ENCODE results near the gene EDDM3A.

EDDM3A gene

GRCh38 chr14:20790464-20791116, 44.9 kb downstream of the EDDM3A start:
- no peak for DNase-seq

- peak; percentile 2 for DNase-seq
Measured at GRCh38 chr14:20791187-20791586, 45.5 kb downstream of the EDDM3A start.

GRCh38 chr14:20791597-20791996, 45.9 kb downstream of the EDDM3A start:
- no peak for DNase-seq

GRCh38 chr14:20792556-20792955, 46.9 kb downstream of the EDDM3A start:
- DNase-seq: no peak

GRCh38 chr14:20794644-20795369, 49.1 kb downstream of the EDDM3A start:
- peak; percentile 88 for DNase-seq

GRCh38 chr14:20797164-20797563, 51.5 kb downstream of the EDDM3A start:
- DNase-seq: no peak
